NCI-H82 treated with DMSO at 0.1 percent for 48 hours (cell line): ENCODE results near the gene MAP3K4.

ENCODE experiments used
- DNase-seq: peaks from one replicate; lab custom pipeline; 2025; ENCODE audit not compliant: unreplicated experiment; lab: John Stamatoyannopoulos, UW

MAP3K4 gene, protein sequence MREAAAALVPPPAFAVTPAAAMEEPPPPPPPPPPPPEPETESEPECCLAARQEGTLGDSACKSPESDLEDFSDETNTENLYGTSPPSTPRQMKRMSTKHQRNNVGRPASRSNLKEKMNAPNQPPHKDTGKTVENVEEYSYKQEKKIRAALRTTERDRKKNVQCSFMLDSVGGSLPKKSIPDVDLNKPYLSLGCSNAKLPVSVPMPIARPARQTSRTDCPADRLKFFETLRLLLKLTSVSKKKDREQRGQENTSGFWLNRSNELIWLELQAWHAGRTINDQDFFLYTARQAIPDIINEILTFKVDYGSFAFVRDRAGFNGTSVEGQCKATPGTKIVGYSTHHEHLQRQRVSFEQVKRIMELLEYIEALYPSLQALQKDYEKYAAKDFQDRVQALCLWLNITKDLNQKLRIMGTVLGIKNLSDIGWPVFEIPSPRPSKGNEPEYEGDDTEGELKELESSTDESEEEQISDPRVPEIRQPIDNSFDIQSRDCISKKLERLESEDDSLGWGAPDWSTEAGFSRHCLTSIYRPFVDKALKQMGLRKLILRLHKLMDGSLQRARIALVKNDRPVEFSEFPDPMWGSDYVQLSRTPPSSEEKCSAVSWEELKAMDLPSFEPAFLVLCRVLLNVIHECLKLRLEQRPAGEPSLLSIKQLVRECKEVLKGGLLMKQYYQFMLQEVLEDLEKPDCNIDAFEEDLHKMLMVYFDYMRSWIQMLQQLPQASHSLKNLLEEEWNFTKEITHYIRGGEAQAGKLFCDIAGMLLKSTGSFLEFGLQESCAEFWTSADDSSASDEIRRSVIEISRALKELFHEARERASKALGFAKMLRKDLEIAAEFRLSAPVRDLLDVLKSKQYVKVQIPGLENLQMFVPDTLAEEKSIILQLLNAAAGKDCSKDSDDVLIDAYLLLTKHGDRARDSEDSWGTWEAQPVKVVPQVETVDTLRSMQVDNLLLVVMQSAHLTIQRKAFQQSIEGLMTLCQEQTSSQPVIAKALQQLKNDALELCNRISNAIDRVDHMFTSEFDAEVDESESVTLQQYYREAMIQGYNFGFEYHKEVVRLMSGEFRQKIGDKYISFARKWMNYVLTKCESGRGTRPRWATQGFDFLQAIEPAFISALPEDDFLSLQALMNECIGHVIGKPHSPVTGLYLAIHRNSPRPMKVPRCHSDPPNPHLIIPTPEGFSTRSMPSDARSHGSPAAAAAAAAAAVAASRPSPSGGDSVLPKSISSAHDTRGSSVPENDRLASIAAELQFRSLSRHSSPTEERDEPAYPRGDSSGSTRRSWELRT (N-terminal part only)

DNA sequence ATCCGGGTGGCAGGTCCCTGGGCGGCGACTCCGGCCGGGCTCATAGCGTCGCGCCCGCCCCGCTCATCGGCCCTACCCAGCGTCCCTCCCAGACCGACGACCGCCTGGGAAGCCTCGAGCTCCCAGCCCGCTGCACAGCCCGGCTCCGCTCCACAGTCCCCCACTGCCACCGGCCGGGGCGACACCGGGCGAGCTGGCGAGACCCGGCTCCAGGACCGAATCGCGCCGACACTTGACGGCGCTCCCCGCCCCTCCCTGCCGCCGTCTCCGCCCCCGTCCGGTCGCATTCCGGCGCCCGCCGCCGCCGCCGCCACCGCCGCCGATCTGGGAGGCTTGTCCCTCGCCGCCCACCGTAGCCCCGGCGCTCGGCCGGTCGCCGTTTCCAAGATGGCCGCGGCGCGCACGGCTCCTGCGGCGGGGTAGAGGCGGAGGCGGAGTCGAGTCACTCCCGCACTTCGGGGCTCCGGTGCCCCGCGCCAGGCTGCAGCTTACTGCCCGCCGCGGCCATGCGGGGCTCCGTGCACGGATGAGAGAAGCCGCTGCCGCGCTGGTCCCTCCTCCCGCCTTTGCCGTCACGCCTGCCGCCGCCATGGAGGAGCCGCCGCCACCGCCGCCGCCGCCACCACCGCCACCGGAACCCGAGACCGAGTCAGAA, at the start of gene MAP3K4:
TSS of gene MAP3K4 (plus strand) at position 364 of the 655 bp plus-strand sequence. CDS start at position 527, 163 bp downstream.
- DNase-seq = no peak

DNA sequence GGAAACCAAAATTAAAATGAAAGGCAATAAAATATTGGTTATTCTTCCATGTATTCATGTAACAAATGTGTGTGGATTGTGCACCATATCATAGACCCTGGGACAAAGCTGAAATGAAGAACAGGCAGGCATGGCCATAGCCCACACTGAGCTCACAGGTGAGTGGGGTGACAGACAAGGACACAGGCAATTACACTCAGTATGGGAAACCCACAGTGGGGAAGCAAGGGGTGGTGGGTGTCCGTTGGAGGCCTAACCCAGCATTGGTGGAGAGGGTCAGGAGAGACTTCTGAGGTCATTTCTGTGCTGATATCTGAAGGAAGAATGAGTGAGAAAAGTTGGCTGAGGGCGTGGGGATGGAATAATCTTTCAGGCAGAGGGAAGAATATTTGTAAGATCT, 47.6 kb upstream of the MAP3K4 start:
- DNase-seq = no peak

DNA sequence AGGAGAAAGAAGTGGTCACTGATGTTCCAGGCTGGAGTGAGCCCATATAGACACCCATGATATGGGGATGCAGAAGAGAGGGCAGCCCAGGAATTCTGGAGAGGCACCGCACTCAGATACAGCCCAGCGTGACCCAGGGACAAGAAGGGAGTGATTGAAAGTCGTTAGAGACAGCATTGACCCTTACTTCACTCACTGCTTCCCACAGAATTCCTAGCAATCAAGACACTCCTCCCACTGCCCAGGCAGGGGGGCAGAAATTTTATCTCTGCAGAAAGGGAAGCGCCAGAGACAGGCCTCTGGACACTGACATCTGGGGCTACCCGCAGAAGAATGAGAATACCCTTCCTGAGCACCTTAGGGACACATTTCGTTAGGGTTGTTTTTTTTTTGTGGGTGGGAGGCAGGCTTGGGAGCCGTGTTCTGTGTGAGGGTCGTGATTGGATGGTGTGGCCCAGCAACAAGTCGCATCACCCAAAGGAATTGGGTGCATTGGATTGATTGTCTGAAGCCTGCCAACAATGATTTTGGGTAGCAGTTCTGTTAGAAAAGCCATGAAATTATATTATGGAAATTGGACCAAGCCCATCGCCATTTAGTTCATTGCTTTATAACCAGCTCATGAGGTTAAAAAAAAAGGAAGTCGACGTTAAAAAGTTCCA, 45.9 kb upstream of the MAP3K4 start:
- no peak for DNase-seq

DNA sequence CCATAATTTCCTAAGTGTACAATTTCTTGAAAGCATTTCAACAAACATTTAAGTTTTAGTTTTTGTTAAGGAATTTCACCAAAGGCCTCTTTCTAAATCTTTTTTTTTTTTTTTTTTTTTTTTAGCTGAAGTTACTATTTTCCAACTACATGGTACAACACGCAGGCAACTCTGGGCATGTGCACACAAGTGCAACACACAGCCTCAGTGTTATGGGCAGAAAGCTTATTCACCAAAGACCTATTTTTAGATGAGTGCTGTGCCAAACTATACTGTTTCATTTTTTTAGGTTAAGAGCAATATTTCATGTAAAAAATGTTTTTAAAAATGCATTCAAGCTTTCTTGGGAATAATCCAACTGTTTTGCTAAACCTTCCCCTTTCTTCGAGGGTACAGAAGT, 42.0 kb upstream of the MAP3K4 start:
- DNase-seq = no peak

DNA sequence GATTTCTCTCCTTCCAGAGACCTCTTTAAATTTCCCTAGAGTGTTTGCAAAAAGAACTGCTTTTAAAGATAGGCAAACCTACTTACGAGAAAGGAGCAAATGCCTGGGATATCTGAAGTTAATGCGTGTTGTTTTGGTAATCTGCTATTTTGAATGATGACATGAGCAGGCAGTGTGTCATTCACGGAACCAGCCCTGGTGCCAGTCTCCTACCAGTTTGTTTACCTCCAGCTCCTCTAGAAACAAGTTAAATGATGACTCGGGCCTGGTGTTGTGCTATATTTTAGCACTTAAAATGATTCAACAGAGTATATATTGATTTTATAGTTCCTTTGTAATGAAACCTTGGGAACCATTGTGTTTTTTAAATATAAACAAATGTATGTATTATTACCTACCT, 41.1 kb upstream of the MAP3K4 start:
- DNase-seq = no peak

DNA sequence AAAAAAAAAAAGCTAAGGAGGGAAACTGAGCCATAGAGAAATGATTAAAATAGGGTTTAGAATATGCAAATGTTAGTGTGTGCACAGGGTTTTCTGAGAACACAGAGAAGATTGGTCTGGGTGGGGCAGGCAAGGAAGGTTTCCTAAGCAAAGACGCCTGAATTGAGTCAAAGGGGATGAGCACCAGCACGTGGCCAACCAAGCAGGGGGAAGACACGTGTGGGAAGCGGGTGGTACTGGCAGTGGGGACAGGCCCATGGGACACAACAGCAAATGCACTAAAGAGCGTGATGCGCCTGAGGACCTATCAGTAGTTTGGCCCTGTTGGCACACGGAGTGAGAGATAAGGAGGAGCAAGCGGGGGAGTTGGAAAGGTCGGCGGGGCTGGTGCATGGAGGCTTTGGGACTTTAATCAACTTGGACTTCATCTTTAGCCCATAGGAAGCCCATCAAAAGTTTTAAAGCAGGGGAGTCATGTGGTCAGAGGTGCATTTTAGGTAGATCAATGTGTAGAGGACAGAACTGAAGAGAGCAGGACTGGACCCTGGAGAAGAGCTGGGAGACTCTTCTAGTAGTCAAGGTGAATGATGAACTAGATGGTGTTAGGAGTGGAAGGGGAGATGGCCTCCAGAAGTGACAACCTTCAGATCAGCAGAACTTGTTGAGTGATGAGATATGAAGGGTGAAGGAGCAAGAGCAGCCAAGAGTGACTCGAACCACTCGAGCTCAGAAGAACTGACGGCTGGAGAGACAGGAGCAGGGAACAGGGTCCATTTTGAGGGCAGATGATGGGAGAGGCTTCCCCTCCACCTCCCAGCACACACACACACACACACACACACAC, 40.2 kb upstream of the MAP3K4 start:
- DNase-seq = no peak

DNA sequence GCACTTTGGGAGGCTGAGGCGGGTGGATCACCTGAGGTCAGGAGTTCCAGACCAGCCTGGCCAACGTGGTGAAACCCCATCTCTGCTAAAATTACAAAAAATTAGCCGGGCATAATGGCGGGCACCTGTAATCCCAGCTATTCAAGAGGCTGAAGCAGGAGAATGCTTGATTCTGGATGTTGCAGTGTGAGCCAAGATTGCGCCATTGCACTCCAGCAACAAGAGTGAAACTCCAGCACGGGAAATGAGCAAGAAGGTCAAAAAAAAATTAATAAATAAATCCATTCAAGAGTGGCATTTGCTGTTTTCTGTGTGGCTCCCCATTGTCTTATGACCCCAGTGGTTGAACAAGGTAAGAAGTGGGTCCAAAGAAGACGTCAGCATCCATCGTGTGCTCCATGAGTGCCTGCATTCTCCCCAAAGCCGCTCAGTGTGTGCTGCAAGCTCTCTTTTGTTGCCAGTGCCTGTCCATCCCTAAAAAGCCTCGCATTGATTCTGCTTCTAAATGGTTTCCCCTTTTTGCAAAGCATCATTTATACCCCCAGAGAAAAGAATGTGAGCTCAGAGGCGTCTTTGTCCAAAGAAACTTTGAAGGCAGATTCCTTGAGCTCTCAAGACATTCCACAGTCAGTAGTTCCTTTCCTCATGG, 38.8 kb upstream of the MAP3K4 start:
- no peak for DNase-seq

DNA sequence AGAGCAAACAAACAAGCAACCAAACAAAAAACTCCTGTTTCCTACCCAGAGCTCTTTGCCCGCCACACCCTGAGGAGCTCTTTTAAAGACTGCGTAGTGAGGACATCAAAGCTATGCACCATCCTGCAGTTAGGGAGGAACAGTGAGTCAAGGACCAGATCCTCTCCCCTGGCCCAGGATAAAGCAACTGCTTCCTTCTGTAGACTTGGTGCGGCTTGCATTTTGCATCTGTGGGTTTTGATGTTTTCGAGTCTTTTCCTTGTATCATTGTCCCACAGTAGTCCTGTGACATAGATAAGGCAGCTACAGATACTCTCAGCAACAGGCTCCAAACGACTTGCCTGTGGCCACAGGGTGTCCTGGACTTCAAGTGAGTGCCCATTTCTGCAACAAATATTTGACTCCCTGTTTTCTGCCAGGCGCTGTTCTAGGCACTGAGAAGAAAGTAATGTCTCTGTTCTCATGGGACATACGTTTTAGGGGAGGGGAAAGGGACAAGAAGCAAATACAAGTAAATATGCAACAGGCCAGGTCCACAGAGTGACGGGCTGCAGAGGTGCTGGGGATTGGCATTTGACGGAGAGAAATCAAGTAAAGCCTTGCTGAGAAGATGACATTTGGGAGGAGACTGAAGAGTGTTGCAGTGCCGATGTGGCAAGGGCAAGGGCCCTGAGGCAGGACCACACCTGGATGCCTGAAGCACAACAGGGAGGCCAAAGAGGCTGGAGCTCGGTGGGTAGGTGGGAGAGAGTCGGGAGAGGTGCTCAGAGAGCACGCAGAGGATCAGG, 35.9 kb upstream of the MAP3K4 start:
- no peak for DNase-seq

DNA sequence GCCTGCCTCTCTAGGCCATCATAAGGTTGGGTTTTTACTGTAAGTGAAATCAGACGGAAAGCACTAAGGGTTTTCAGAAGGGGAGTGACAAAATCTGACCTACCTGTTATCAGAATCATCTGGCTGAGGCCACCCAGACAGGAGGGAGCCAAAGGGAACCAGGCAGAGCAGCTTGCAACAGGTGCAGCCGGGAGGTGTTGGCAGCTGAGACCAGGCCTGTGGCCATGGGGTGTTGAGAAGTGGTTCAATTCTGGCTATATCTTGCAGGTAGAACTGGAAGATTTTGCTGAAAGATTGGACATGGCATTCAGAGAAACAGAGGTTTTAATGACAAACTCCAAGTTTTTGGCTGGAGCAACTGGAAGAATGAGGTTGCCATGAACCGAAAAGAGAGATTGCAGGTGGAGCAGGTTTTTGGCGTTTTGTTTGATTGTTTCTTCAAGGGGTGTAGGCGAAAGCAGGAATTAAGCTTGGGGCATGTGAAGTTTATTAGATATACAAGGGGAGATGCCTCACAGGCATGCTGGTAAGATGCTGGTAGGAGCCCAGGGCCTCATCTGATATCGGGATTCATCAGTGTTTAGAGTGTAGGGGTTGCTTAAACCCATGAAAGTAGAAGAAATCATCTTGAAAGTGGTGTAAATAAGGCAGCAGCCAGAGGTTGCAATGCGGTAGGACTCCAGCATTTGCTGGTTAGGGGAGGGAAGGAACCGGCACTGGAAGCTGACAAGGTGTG, 35.1 kb upstream of the MAP3K4 start:
- DNase-seq = no peak

DNA sequence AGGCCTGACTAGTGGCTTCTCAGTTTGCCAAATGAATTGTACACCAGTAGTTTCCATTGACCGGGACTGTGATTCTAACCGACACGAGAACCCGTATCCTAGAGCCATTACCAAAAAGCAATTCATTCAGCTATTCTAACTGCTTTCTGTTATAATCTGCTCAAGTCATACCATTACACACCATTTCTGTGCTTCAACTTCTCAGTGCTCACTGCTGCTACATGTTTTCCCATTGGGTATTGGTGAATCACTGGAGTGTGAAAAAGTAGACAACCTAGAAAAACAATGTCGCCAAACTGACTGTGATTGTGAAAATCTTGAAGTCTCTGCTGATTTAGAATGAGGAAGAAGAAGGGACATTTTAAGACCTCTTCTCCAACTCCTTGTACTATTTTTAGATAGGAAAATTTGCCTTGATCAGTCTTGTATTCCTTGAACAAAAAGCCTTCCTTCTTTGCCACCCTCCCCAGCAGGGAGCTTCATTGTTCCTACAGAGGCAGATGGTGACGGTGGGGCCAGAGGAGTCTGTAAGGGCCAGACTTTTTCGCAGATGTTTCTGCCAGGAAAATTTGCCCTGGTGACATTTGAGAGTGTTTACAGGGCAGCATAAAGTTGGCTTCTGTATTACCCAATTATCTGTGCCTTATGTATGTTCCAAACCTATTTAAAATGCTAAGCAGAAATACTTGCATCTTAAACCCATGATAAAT, 31.7 kb upstream of the MAP3K4 start:
- DNase-seq = peak; percentile 85

DNA sequence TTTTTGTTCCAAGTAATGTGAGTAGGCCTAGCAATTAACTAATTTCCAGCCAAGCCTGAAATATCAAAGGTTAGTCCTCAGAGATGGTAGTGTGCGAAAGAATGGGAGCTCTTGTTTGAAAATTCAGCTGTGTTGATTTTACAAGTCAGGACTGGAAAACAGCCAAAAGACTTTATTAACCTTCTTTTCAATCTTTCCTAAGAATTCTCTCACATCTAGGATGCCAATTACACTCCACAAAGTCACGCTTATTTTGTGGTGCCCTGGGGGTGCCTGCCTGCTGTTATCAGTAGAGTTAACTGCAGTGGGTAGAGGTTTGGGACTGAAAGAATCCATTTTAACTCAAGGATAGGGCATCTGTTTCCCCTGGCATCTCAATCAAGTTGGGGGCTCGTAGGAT, 30.7 kb upstream of the MAP3K4 start:
- no peak for DNase-seq

DNA sequence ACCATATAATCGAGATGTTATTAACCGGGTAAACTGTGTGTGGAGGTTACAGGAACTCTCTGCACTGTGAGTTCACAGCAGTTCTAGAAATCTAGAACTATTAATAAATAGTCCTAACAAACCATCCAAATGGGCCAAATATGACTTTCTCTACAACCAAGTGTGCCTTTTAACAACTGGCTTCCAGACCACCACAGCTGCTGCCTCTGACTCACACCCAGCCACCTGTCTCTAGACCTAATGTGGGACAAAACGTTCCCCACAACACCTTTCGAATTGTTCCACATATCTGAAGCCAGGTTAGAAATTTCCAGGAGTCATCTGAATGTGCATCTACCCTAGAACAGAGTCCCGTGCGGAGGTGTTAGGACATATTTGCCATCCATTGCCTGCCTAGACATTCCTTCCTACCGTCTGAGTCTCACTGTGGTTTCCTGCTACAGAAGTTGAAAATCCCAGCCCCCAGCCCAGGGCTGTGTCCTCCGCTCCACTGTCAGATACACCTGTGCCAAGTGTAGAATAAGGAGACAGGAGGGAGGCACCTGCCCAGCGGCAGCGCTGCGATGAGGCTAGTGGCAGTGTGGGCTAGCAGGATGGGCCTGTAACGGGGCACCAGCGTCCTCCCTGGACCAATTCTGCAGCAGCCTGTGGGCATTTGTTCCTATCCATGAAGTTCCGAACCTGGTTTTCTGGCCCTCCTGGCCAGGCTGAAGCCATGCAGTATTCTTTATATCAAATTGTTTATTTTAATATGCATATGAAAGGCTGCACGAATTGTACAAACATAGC, 28.5 kb upstream of the MAP3K4 start:
- no peak for DNase-seq

DNA sequence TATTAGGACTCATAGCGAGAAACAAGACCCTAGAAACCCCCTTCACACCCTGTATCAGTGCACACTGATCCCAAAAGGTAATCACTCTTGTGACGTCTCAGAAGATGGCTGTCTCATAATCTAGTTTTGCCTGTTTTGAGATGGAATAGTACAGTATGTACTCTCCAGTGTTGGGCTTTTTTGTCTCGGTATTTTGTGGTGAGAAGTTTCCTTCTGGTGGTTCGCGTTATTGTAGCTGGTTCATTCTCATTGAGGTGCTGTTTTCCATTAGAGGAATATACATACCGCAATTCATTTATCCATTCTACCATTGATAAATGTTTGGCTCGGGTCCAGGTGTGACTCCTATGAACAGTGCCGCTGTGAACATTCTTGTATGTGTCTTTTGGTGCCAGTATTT, 27.9 kb upstream of the MAP3K4 start:
- DNase-seq = no peak

DNA sequence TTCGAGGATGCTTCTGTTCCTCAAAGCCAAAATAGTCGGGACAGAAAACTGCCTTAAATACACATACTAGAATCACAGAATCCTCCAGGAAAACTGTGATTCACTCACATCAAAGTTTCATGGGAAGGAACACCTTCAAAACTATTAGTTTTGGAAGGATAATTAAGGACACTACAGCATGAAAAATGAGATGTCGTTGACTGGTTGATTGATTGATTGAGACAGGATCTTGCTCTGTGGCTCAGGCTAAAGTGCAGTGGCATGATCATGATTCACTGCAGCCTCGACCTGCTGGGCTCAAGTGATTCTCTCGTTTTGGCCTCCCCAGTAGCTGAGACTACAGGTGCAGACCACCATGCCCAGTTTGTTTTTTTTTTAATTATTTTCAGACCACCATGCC, 25.7 kb upstream of the MAP3K4 start:
- DNase-seq = no peak

DNA sequence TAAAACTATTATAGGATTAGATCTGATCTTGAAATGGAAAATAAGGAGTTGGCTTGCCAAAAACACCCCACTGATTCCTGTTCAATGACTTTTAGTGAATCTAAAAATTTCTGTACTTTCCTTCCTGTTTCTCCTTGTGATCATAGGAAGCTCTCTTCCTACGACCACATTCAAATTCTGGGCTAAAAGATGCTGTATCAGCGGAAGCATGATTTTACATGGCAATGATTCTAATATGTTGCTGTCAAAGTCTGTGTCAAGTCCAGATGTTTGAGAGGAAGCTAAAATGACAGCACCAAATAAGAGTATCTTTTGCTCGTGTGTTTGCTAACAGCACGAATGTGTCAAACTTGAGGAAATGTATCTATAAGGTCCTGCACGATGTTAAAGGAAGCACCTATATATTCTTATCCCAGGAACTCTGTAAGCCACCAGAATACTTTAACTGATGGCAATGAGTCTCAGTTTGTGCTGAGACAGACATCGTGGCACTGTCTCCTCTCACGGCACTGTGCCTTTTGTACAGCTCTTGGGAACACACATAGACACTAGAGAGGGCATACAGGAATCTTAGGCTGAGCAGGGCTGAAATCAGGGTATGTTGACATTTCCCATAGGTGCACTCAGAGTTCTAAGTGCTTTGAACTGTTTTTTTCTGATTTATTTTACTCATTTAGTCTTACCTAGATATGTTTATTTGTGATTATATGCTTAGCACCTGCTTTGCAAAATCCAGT, 24.9 kb upstream of the MAP3K4 start:
- DNase-seq = peak; percentile 39
